ENCODE data around the gene GRIK3.

Gene GRIK3

GRCh38 chr1:36847186-36847585 is 187.1 kb downstream of the GRIK3 start:
- no peak for DNase-seq

GRCh38 chr1:36846357-36846756 is 188.0 kb downstream of the GRIK3 start:
- no peak for DNase-seq

- DNase-seq, result no peak
Observed at GRCh38 chr1:36845802-36846201, 188.5 kb downstream of the GRIK3 start.

- no peak for DNase-seq
Observed at GRCh38 chr1:36844917-36845316, 189.4 kb downstream of the GRIK3 start.

DNA sequence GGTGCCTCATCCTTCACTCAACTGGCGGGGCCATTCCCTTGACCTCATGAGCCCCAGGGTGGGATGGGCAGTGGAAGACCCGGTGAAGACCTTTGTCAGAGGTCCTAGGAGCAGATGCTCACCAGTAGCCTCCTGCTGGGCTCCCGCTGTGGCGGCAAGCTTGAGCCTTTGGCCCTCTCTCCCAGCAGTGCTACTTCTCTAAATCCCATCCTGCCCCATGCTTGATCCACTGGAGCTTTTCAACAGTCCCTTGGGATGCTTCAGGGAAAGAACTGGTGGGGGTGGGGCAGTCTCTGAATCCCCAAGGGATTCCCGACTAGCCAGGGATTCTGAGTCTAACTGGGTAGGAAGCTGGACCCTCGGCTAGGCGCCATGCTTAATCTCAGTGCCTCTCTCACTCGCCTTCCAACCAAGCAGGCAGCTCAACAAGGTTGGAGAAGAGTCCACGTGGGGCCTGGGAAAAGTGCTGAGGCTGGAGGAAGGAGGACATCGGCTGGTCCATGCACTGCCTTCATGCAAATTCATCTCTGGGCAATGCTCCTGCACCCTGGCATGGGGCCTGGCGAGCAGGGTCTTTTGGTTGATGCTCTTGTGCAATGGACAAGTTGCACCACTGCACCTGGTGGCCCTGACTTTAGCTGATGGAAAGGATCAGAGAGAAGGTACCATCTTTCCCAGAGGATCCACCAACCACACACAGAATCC is 190.3 kb downstream of the GRIK3 start:
- DNase-seq, result no peak

DNA sequence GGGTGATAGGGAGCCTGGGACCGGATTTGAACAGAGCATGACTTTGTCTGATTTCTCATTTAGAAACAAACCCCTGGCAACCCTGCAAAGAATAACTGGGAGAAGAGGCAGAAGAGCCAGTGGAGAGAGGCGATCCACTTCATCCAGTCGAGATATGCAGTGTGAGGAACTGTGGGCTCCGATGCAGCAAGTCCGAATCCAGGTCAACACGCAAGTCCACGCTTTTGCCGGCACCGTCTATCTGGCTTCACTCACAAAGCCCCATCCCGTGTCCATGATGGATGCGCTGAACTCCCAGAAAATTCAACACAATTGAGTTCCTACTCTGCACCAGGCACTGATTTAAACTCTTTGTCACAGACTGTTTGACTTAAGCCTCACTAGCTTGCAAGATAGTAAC is 191.3 kb downstream of the GRIK3 start:
- DNase-seq, result no peak

DNA sequence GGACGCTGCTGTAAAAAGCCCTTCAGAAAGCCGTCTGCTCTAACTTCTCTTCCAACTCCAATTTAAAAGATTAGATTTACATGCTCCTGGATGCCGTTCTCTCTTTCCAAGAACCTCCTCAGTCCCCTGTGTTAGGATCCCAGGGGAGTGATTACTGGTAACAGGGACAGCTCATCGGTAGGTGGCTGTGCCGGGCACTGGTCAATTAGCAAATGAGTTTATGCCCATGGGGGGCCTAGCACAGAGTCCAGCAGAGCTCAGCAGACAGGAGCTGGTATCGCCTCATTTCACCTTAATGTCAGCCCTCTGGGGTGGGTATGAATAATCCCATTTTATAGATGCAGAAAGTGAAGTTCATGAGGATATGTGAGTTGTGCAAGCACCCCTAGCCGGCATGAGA is 191.9 kb downstream of the GRIK3 start:
- DNase-seq, result no peak

DNA sequence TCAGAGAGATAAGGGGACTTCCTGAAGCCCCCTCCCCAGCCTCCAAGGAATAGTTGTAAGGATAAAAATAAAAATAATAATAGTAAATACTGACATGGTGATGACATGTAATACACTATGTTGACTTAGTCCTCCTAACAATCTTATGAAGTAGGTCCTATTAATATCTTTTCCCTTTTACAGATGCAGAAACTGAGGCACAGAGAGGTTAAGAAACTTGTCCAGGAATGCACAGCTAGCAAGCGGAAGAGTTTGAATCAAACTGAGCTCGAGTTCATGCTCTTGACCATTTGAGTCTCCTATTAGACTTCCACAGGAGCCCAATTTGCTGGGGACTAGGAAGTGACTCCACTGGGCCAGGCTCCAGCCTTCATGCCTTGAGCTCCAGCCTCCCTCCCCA is 194.8 kb downstream of the GRIK3 start:
- DNase-seq, result no peak

DNA sequence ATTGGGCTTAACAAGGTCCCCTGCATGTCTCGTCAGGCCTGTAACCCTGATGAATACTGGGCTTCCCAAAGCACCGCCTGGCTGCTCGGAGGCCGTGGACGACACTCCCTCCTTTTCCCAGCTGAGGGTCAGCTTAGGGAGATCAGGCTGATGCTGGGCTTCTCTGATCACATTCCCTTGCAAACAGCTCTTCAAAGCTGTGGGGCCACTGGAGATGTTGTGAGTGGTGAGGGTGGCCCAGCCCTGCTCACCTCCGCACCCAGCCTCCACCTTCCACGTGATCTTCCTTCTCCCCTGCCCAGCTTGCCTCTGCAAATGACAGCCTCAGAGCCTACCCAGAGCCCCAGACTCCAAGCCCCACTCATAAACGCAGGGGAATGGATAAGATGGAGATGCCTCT is 195.4 kb downstream of the GRIK3 start:
- no peak for DNase-seq

DNA sequence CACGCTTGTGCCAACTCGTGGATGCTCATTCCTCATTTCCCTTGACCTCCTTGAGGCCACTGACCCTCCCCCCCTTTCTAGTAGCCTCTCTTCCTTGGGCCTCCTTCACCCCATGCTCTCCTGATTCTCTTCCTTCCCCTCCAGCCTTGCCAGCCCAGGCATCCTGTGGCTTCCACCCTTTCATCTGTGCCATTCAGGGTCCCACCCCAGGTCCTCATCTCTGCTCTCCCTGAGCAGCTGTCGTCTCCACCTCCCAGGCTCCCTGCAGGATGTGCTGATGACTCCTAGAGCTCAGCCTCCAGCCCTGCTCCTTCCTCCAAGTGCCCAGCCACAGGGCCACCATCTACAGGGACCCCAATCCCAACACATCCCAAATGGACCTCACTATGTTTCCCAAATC is 197.4 kb downstream of the GRIK3 start:
- no peak for DNase-seq

- no peak for DNase-seq
Observed at GRCh38 chr1:36836196-36836883, 198.0 kb downstream of the GRIK3 start.

DNA sequence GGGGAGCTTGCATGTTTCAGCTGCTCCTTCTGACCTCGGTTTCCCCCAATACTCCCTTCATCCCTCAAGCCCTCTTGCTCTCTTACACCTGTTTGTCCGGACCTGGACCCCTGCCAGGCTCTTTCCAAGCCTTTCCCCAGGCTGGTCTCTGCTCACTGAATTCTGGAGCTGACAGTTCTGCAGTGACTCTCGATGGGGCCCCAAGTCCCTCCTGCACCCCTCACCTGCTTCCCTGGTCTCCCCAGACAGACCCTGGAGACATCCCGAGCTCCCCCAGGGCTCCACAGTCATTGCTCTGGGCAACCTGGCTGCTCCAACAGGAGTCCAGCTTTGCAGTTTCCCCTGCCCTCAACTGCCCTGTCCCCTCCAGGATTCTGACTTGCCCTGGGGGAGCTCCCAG is 198.6 kb downstream of the GRIK3 start:
- DNase-seq, result no peak

- no peak for DNase-seq
Observed at GRCh38 chr1:36835017-36835695, 199.2 kb downstream of the GRIK3 start.

- no peak for DNase-seq
Observed at GRCh38 chr1:36834586-36834985, 199.7 kb downstream of the GRIK3 start.

DNA sequence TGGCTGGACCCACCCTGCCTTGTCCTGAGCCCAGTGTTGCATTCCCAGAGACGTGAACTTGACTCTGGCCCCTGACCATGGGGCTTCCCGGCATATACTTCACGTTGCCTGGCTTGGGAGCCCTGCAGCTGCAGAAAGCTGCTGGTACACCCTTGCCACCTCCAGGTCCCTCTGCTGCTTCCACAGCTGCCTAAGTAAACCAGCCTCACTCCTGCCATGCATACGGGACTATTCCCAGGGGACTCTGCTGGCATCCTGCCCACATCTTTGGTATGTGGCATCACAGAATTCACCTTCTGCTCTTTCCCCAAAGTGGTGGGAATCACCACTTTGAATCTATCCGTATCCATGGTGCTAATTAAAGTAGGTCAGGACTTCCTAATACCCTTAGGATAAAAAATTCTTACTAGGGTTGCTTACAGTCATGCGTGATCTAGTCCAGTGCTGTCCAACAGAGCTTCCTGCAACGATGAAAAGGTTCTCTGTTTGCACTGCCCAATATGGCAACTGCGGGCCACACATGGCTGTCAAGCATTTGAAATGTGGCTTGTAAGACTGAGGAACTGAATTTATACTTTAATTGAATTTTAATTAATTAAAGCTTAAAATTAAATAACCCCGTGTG is 203.0 kb downstream of the GRIK3 start:
- no peak for DNase-seq

- DNase-seq, result no peak
Observed at GRCh38 chr1:36829961-36830360, 204.4 kb downstream of the GRIK3 start.

GRCh38 chr1:36829066-36829465 is 205.2 kb downstream of the GRIK3 start:
- DNase-seq, result no peak

- DNase-seq, result no peak
Observed at GRCh38 chr1:36825226-36825625, 209.1 kb downstream of the GRIK3 start.

GRCh38 chr1:36824390-36824861 is 209.9 kb downstream of the GRIK3 start:
- DNase-seq, result no peak

- DNase-seq, result no peak
Observed at GRCh38 chr1:36822648-36823047, 211.7 kb downstream of the GRIK3 start.

- no peak for DNase-seq
Observed at GRCh38 chr1:36821386-36821785, 212.9 kb downstream of the GRIK3 start.

DNA sequence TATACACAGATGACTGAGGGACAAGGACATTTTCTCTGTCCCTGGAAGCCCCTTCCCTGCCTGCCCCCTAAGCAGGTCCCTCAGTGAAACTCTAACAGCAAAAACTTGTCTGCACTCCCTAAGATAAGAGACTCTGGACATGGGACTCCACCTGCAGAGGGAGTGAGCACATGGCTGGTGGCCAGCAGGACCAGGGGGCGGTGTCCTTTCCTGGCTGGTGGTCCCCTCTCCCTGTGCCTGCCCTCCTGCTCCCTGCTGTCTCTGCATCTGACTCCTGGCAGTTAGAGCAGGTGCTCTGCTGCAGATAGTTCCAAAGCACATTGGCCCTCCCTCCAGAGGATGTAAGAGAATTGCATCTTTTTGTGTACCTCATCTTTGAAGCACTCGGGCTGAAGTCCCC is 215.5 kb downstream of the GRIK3 start:
- no peak for DNase-seq

GRCh38 chr1:36816348-36816747 is 218.0 kb downstream of the GRIK3 start:
- DNase-seq, result no peak

GRCh38 chr1:36814774-36815173 is 219.5 kb downstream of the GRIK3 start:
- DNase-seq, result no peak
